HTERT RPE-1 (cell line): ENCODE measurements around the gene TMEM190.
"Not testable (repeated sequence)": the region's sequence is repeated elsewhere in the genome, so short reads cannot be mapped to it uniquely, and the experiment has no call there.

Experiments
- in situ Hi-C: fragments of 300-500 bp; cut with MboI; formaldehyde crosslinking; loops from 4 replicates; pipeline ENCODE4 v1.14.3; 2020; ENCODE audit warnings: low sequenced_read_pairs

TMEM190 gene

GRCh38 chr19:55376241-55376933, at the start of gene TMEM190:
TMEM190 (plus strand) TSS chr19:55376826; CDS start chr19:55376854, 28 bp downstream.
- in situ Hi-C loops, result no loop called here

- in situ Hi-C loops, result not testable (repeated sequence)
These were observed 47.8 kb upstream of the TMEM190 start for GRCh38 chr19:55328774-55329318.

- in situ Hi-C loops, result not testable (repeated sequence)
These were observed 46.8 kb upstream of the TMEM190 start for GRCh38 chr19:55329791-55330190.

GRCh38 chr19:55333870-55334269, 42.8 kb upstream of the TMEM190 start:
- in situ Hi-C loops, result no loop called here

GRCh38 chr19:55336101-55336500, 40.5 kb upstream of the TMEM190 start:
- in situ Hi-C loops, result no loop called here

- in situ Hi-C loops, result no loop called here
These were observed 37.3 kb upstream of the TMEM190 start, which contains the start of gene KMT5C for GRCh38 chr19:55339105-55339888. KMT5C (plus strand) TSS chr19:55339876; CDS start chr19:55341937, 2,061 bp downstream.

GRCh38 chr19:55339889-55340783, 36.5 kb upstream of the TMEM190 start:
- in situ Hi-C loops, result no loop called here

- in situ Hi-C loops, result no loop called here
These were observed 35.9 kb upstream of the TMEM190 start for GRCh38 chr19:55340784-55341147.

- in situ Hi-C loops, result no loop called here
These were observed 35.4 kb upstream of the TMEM190 start for GRCh38 chr19:55341171-55341588.

- in situ Hi-C loops, result no loop called here
These were observed 34.8 kb upstream of the TMEM190 start for GRCh38 chr19:55341595-55342531.

- in situ Hi-C loops, result no loop called here
These were observed 32.2 kb upstream of the TMEM190 start for GRCh38 chr19:55344444-55344843.

GRCh38 chr19:55345101-55345817, 31.4 kb upstream of the TMEM190 start:
- in situ Hi-C loops, result no loop called here

GRCh38 chr19:55345818-55346724, 30.6 kb upstream of the TMEM190 start:
- in situ Hi-C loops, result no loop called here

- in situ Hi-C loops, result no loop called here
These were observed 29.7 kb upstream of the TMEM190 start for GRCh38 chr19:55346725-55347441.

GRCh38 chr19:55347442-55348009, 29.1 kb upstream of the TMEM190 start:
- in situ Hi-C loops, result no loop called here

- in situ Hi-C loops, result no loop called here
These were observed 28.1 kb upstream of the TMEM190 start for GRCh38 chr19:55348317-55349034.
